Heart right ventricle (tissue), 16 donors: ENCODE results near the gene USHBP1. TPM values are rescaled to one million over a fixed set of nuclear protein-coding genes. Genes with fewer than 3 reads are reported as not detected.
"Not testable (repeated sequence)": the region's sequence is repeated elsewhere in the genome, so short reads cannot be mapped to it uniquely, and the experiment has no call there.

Experiments used
- ATAC-seq, 8 donors: fragments of 200-7000 bp; cut with Tn5 transposase; one replicate each; pipeline ENCODE4 v1.9.1; 2020; ENCODE audit warnings: mild to moderate bottlenecking in 8 of 8, moderate library complexity in 8 of 8, moderate number of reproducible peaks in 1 of 8
- DNase-seq, 2 donors: peaks; one replicate each; pipeline ENCODE4 v3.0.0-alpha.2; 2020
- H3K27ac ChIP-seq, 10 donors: fragments of 200-600 bp; sonication (generic) in 2 of 10; one replicate each; pipeline versions ENCODE4 v1.5.0 to v1.8.0; 2020 to 2022; ENCODE audit warnings: mild to moderate bottlenecking in 3 of 10
- H3K27me3 ChIP-seq, 7 donors: fragments of 200-600 bp; one replicate each; pipeline ENCODE4 v1.8.0; 2021 to 2022; ENCODE audit warnings: mild to moderate bottlenecking in 2 of 7
- H3K36me3 ChIP-seq, 9 donors: fragments of 200-600 bp; sonication (generic) in 1 of 9; one replicate each; pipeline versions ENCODE4 v1.5.0 to v1.8.0; 2020 to 2022; ENCODE audit warnings: mild to moderate bottlenecking in 2 of 9
- H3K4me1 ChIP-seq, 9 donors: fragments of 200-600 bp; sonication (generic) in 1 of 9; one replicate each; pipeline versions ENCODE4 v1.5.0 to v1.8.0; 2020 to 2022; ENCODE audit warnings: mild to moderate bottlenecking in 4 of 9
- H3K4me3 ChIP-seq, 10 donors: fragments of 200-600 bp; sonication (generic) in 2 of 10; one replicate each; pipeline versions ENCODE4 v1.5.0 to v1.8.0; 2020 to 2022; ENCODE audit warnings: mild to moderate bottlenecking in 7 of 10, moderate library complexity in 2 of 10
- H3K9me3 ChIP-seq, 11 donors: fragments of 200-600 bp in 10 of 11; sonication (generic) in 2 of 11; one replicate each; pipeline versions ENCODE4 v1.5.0 to v1.8.0; 2013 to 2022; ENCODE audit warnings: mild to moderate bottlenecking in 2 of 11, control low read depth in 1 of 11, moderate library complexity in 1 of 11
- WGBS, 2 donors: extraction: QIAGEN DNeasy Blood & Tissue Kit; methylation state at CpG; one replicate each; pipeline ENCODE4 v1.1.7; 2013; ENCODE audit warnings: inconsistent platforms in 1 of 2; 5-methylcytosine and 5-hydroxymethylcytosine counted together
- intact Hi-C, 10 donors: fragments of 100-400 bp; cut with DNase I; formaldehyde crosslinking; loops; one replicate each; pipeline versions ENCODE4 v1.11.1 to v1.14.2; 2022
- polyA plus RNA-seq, 2 donors: library from polyadenylated mRNA; stranded (reverse); fragments of 200-250 nt; gene quantifications; one replicate each; pipeline ENCODE4 v1.2.3, GENCODE V29; 2013
- total RNA-seq, 10 donors: library from RNA; stranded (reverse); fragmentation: NEBNext Ultra II Directional in 3 of 10; extraction: Animal tissue kit (Norgen Biotek cat#: 25700) in 3 of 10; gene quantifications; one replicate each; pipeline versions ENCODE4 v1.2.1 to v1.2.4, GENCODE V29; 2021 to 2023
- TF ChIP-seq, protein P1 (sequence below), 9 donors: fragments of 200-600 bp; sonication (generic) in 2 of 9; IDR thresholded peaks; one replicate each; pipeline versions ENCODE4 v1.5.0 to v1.8.0; 2021 to 2022; ENCODE audit warnings: antibody characterized with exemption in 9 of 9, mild to moderate bottlenecking in 5 of 9, moderate library complexity in 1 of 9
- donor health status: Arrhythmogenic right ventricular cardiomyopathy.
- donor health status: ischemic (EF 13 %, LVEDD 7.1; RV severe dilation, severe dysfunction).
- donor health status: healthy with polysubstance abuse.
- donor health status: DM: no; HTN: yes; CAD: no.
- donor health status: DM: no; HTN: no; CAD: no.
- donor health status: ischemic (EF 25% LVEDD 6.9; RV normal size, moderate dysfunction).
- donor health status: ischemic (EF 25% LVEDD 5.7; RV mildly dilated, moderate dysfunction).
- donor health status: healthy.
- donor health status: DM: yes; HTN: yes; CAD: no.
- donor health status: Ischemic cardiomyopathy.
- donor health status: ischemic (EF 35%, LVEDD 5.7; RV mildly dilated, moderate dysfunction).
- donor health status: nonischemic (EF 11% LVEDD 7.7; RV severe dilation, severe dysfunction).
- donor health status: DM: yes; HTN: yes; CAD: no.
- donor health status: PGD.
- donor health status: ischemic (EF 29% LVEDD 5.4; RV normal size, mild dysfunction).
- donor health status: nonischemic (EF 23%, LVEDD 6.1; RV moderate dilation, normal function).

USHBP1 gene
- total and polyA plus RNA-seq, 12 donors: 3.4 to 30.9 (median 7.1) TPM

DNA sequence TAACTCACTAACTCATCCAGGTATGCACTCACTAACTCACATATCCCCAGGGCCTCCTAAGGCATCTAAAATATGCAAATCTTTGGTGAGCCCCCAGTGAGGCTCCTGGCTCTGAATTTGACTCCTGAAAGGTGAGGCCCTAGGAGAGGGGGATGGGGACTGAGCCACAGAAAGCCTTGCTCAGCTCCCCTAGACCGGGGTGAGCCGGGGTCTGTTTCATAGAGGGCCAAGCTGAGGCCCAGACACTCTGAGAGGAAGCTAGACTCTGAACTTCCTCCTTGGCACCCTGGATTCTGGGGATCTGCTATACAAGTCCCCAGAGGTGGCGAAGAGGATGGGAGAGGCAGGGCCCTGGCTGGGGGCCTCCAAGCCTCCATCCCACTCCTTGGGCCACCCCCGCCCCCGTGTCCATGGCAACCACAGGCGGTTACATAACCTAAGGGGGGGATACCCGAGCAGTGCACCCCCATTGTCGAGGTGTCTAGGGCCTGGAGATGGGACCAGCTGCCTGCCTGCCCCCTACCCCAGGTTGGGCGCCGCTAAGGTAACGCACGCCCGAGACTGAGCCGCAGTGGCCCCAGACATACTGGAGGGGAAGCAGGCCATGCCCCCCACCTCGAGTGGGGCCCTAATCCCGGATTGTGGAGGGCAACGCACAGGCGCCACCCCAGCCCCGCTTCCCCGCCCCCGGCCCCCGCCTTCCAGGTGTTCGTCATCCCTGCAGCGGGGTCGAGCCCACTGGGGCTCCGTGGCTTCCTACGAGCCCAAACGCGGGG, 38.0 kb upstream of the USHBP1 start:
- no peaks in the 10 kb centered on the region for H3K27me3 ChIP-seq
- 15% methylated on average over 29 of the region's 29 CpGs for WGBS, 2 donors
- H3K36me3 ChIP-seq: peaks cover 0 to 19% (median 5%) of the 10 kb centered on the region in 9 donors
- intact Hi-C loops: no loop called here
- H3K4me1 ChIP-seq: peaks cover 7 to 49% (median 44%) of the 10 kb centered on the region in 9 donors
- no peak for DNase-seq
- peak overlapping the region in 9 of 10 donors; percentile 46 to 98 (median 89) for H3K27ac ChIP-seq
- TF ChIP-seq, protein P1, sequence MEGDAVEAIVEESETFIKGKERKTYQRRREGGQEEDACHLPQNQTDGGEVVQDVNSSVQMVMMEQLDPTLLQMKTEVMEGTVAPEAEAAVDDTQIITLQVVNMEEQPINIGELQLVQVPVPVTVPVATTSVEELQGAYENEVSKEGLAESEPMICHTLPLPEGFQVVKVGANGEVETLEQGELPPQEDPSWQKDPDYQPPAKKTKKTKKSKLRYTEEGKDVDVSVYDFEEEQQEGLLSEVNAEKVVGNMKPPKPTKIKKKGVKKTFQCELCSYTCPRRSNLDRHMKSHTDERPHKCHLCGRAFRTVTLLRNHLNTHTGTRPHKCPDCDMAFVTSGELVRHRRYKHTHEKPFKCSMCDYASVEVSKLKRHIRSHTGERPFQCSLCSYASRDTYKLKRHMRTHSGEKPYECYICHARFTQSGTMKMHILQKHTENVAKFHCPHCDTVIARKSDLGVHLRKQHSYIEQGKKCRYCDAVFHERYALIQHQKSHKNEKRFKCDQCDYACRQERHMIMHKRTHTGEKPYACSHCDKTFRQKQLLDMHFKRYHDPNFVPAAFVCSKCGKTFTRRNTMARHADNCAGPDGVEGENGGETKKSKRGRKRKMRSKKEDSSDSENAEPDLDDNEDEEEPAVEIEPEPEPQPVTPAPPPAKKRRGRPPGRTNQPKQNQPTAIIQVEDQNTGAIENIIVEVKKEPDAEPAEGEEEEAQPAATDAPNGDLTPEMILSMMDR (IDR thresholded peaks at IDR 0.05): no peak
- H3K9me3 ChIP-seq: peaks cover 0 to 10% (median 0%) of the 10 kb centered on the region in 11 donors
- H3K4me3 ChIP-seq: peak overlapping the region; percentile 34 to 94 (median 76)
- ATAC-seq: peak in 1 of 8 donors; percentile 1

DNA sequence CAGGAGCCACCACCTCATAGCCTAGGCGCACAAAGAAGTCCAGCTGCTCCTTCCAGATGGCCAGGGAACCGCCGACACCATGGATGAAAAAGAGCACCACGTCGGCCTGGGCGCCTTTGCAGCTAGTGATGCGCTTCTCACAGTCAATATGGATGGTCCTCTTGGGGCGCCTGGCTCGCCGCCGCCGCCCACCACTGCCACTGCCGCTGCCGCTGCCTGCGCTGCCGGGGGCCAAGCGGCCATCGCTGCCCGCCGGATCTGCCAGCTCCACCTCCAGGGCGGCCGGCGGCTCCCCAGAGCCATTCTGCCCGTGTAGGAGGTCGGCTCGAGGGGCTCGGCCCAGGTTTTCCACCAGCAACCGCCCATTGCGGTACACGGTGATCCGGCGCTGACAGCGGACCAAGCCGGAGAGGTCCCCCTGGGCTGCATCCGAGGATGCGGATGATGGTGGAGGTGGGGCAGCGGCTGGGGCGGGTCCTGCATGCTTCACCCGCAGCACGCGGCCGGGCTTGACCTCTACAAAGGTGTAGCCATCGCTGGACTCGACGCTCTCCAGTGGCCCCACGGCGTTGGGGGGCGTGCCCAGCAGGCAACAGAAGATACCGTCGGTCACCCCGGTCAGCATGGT, 36.6 kb upstream of the USHBP1 start:
- TF ChIP-seq, protein P1 (IDR thresholded peaks at IDR 0.05): no peak
- no peak for ATAC-seq
- intact Hi-C loops: no loop called here
- no peak overlapping the region for H3K4me3 ChIP-seq
- DNase-seq: no peak
- peaks cover 0 to 10% (median 0%) of the 10 kb centered on the region in 11 donors for H3K9me3 ChIP-seq
- 94 to 95% methylated on average over 38 to 51 of the region's 51 CpGs for whole genome bisulfite sequencing, 2 donors
- no peak overlapping the region for H3K27ac ChIP-seq
- H3K4me1 ChIP-seq: peaks cover 4 to 39% (median 30%) of the 10 kb centered on the region in 9 donors
- peaks cover 0 to 25% (median 5%) of the 10 kb centered on the region in 9 donors for H3K36me3 ChIP-seq
- H3K27me3 ChIP-seq: no peaks in the 10 kb centered on the region

DNA sequence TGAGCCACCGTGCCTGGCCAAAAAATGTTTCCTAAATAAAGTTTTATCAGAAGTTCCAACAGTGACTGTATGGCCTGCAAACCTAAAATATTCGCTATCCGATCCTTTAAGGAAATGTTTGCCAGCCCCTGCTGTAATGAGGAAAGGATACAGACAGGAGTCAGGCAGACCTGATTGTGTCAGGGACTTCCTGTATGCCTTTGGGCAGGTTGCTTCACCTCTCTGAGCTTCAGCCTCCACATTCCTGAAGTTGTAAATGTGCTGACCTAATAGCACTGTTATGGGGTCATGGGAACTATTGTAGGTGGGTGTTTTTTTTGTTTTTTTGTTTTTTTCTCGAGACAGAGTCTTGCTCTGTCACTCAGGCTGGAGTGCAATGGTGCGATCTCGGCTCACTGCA, 32.4 kb upstream of the USHBP1 start:
- no peak overlapping the region for H3K27ac ChIP-seq
- TF ChIP-seq, protein P1 (IDR thresholded peaks at IDR 0.05): no peak
- ATAC-seq: no peak
- no peaks in the 10 kb centered on the region for H3K27me3 ChIP-seq
- H3K36me3 ChIP-seq: peaks cover 0 to 34% (median 5%) of the 10 kb centered on the region in 9 donors
- H3K4me1 ChIP-seq: peaks cover 0 to 14% (median 2%) of the 10 kb centered on the region in 9 donors
- 90 to 91% methylated on average over 6 of the region's 6 CpGs for WGBS, 2 donors
- no peak for DNase-seq
- H3K4me3 ChIP-seq: no peak overlapping the region
- peaks cover 0 to 10% (median 0%) of the 10 kb centered on the region in 11 donors for H3K9me3 ChIP-seq
- intact Hi-C loops: loop anchor here in 2 of 10 donors (10.0 kb wide), 1 partner anchor 88 kb away; no protein-coding TSS in a partner anchor

DNA sequence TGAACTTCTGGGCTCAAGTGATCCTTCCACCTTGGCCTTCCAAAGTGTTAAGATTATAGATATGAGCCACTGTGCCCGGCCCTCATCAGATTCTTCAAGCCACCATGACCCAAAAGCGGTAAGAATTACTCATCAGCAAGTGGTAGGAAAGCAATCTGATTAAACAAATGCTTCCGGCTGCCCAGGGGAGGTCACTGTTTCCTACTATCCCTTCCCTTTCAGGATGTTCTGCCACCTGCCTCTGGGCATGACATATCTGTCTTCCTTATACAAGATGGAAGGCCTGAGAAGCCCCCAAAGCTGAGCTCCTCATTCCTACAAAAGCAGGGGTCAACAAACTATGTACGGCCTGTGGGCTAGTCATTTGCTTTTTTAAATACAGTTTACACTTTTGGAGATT, 31.7 kb upstream of the USHBP1 start:
- H3K9me3 ChIP-seq: peaks cover 0 to 10% (median 0%) of the 10 kb centered on the region in 11 donors
- ATAC-seq (no peak), DNase-seq (no peak)
- H3K27me3 ChIP-seq: no peaks in the 10 kb centered on the region
- peaks cover 0 to 15% (median 0%) of the 10 kb centered on the region in 9 donors for H3K4me1 ChIP-seq
- TF ChIP-seq, protein P1 (IDR thresholded peaks at IDR 0.05): no peak
- intact Hi-C loops: loop anchor here in 2 of 10 donors (10.0 kb wide), 1 partner anchor 89 kb away; no protein-coding TSS in a partner anchor
- H3K36me3 ChIP-seq: peaks cover 0 to 34% (median 5%) of the 10 kb centered on the region in 9 donors
- H3K27ac ChIP-seq: no peak overlapping the region
- 76 to 83% methylated on average over 4 of the region's 4 CpGs for WGBS, 2 donors
- no peak overlapping the region for H3K4me3 ChIP-seq

DNA sequence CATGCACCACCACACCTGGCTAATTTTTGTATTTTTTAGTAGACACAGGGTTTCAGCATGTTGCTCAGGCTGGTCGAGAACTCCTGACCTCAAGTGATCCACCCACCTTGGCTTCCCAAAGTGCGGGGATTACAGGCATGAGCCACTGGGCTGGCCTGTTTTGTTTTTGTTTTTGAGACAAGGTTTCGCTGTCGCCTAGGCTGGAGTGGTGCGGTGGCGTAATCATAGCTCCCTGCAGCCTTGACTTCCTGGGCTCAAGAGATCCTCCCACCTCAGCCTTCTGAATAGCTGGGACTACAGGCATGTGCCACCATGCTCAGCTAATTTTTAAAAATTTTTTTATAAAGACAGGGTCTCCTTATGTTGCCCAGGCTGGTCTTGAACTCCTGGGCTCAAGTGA, 31.0 kb upstream of the USHBP1 start:
- DNase-seq, H3K4me3 ChIP-seq, H3K27me3 ChIP-seq, H3K9me3 ChIP-seq, ATAC-seq, H3K27ac ChIP-seq: not testable (repeated sequence)
- intact Hi-C loops: loop anchor here in 2 of 10 donors (10.0 kb wide), 1 partner anchor 89 kb away; no protein-coding TSS in a partner anchor
- Histone ChIP-seq H3K4me1 (peaks cover 0 to 15% (median 0%) of the 10 kb centered on the region in 9 donors), H3K36me3 (peaks cover 0 to 27% (median 5%) of the 10 kb centered on the region in 9 donors)
- WGBS, 2 donors: 95% methylated on average over 6 of the region's 6 CpGs
